ENCODE data around the gene LRRC14B.
"Not testable (repeated sequence)": the region's sequence is repeated elsewhere in the genome, so short reads cannot be mapped to it uniquely, and the experiment has no call there.

Gene LRRC14B

GRCh38 chr5:217494-218456 lies 26.5 kb downstream of the LRRC14B start, which contains the start of the genes CCDC127 and SDHA:
TSS of gene CCDC127 (minus strand) at chr5:218153. CDS start at chr5:216849, 1,304 bp downstream.
TSS of gene SDHA (plus strand) at chr5:218320. CDS start at chr5:218356, 36 bp downstream.
- ChIA-PET CTCF (interaction anchor here (0.6 to 3.1 kb wide), 3 partner anchors 14 to 29 kb away, joined by 3 to 13 read pairs (median 3); no protein-coding TSS in a partner anchor), POLR2A (interaction anchor here (0.6 to 1.0 kb wide), 2 partner anchors 54 to 127 kb away, joined by 3 to 5 read pairs; partner anchors contain the start of gene PDCD6)
- peak; percentile 51 for TF ChIP-seq CTCF (IDR thresholded peaks at IDR 0.05; ENCODE audit: insufficient read depth, low read length, missing control alignments)
- peak within 1 kb of the TSS; percentile 83 for H3K4me3 ChIP-seq (ENCODE audit: low read depth, low read length)
- peak; percentile 14 for DNase-seq (ENCODE audit: low read depth, low spot score)

- TF ChIP-seq CTCF (IDR thresholded peaks at IDR 0.05; ENCODE audit: insufficient read depth, low read length, missing control alignments): no peak
- CTCF ChIA-PET: interaction anchor here (0.6 to 3.1 kb wide), 3 partner anchors 13 to 170 kb away, joined by 3 to 13 read pairs (median 3); no protein-coding TSS in a partner anchor
These were observed 27.4 kb downstream of the LRRC14B start for GRCh38 chr5:218457-219291.

GRCh38 chr5:219460-219863 lies 28.2 kb downstream of the LRRC14B start:
- ChIA-PET CTCF (interaction anchor here (1.1 to 3.1 kb wide), 2 partner anchors 31 to 171 kb away, joined by 3 to 13 read pairs; no protein-coding TSS in a partner anchor), POLR2A (interaction anchor here (0.6 kb wide), 1 partner anchor 27 kb away, joined by 3 read pairs; no protein-coding TSS in a partner anchor)
- H3K4me3 ChIP-seq (ENCODE audit: low read depth, low read length): peak overlapping the region; percentile 83
- TF ChIP-seq CTCF (IDR thresholded peaks at IDR 0.05; ENCODE audit: insufficient read depth, low read length, missing control alignments): no peak
- peak; percentile 1 for DNase-seq (ENCODE audit: low read depth, low spot score)

More at GRCh38 chr5:218457-219291, 27.4 kb downstream of the LRRC14B start:
- peak overlapping the region; percentile 83 for H3K4me3 ChIP-seq (ENCODE audit: low read depth, low read length)
- POLR2A ChIA-PET: interaction anchor here (0.6 to 1.0 kb wide), 2 partner anchors 53 to 128 kb away, joined by 3 to 5 read pairs; partner anchors contain the start of gene PDCD6
- DNase-seq (ENCODE audit: low read depth, low spot score): no peak

- DNase-seq (ENCODE audit: low read depth, low spot score): no peak
- ChIA-PET POLR2A (interaction anchor here (0.6 kb wide), 1 partner anchor 27 kb away, joined by 3 read pairs; no protein-coding TSS in a partner anchor), CTCF (interaction anchor here (3.1 kb wide), 1 partner anchor 31 kb away, joined by 13 read pairs; no protein-coding TSS in a partner anchor)
- peak overlapping the region; percentile 83 for H3K4me3 ChIP-seq (ENCODE audit: low read depth, low read length)
- TF ChIP-seq CTCF (IDR thresholded peaks at IDR 0.05; ENCODE audit: insufficient read depth, low read length, missing control alignments): no peak
These were observed 28.7 kb downstream of the LRRC14B start for GRCh38 chr5:219991-220390.

GRCh38 chr5:222951-223715 lies 31.8 kb downstream of the LRRC14B start:
- H3K4me3 ChIP-seq (ENCODE audit: low read depth, low read length); DNase-seq (ENCODE audit: low read depth, low spot score); POLR2A ChIA-PET: not testable (repeated sequence)
- CTCF ChIA-PET: interaction anchor here (0.9 kb wide), 1 partner anchor 34 kb away, joined by 3 read pairs; no protein-coding TSS in a partner anchor

Measured in AG04449 (cell line).